Stimulated activated CD8-positive, alpha-beta memory T cell treated with anti-CD3 and anti-CD28 coated beads, Interleukin-7, amount 100 ng/mL, for 1 hour (primary cell): ENCODE results near the gene EFL1.
"Not testable (repeated sequence)": the region's sequence is repeated elsewhere in the genome, so short reads cannot be mapped to it uniquely, and the experiment has no call there.

Experiments used
- DNase-seq, 2 donors: peaks; one replicate each; pipeline ENCODE4 v3.0.0-alpha.2; 2020; ENCODE audit warnings: low read depth in 2 of 2

EFL1 gene

GRCh38 chr15:82197733-82198594 is 64.6 kb downstream of the EFL1 start:
- DNase-seq: peak; percentile 6 to 38

DNA sequence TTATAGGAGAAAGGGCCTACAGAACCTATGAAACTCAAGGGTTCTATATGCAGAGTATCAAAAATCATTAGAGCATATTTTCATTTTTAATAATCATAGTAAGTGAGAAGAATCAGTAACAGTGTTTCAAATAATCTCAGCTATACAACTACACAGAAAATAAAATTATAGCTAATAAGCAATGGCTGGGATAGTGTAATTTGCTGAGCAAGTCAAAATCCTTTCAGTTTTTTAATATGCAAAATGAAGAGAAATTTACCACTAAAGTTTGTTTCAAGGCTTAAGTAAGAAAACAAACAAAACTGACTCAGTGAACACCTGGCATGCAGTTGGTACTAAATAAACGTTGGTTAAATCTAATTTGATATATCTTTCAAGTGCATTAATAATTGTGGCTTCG is 66.2 kb downstream of the EFL1 start:
- DNase-seq: no peak

GRCh38 chr15:82195818-82196217 is 66.7 kb downstream of the EFL1 start:
- not testable (repeated sequence) for DNase-seq

GRCh38 chr15:82194488-82194887 is 68.0 kb downstream of the EFL1 start:
- not testable (repeated sequence) for DNase-seq

DNA sequence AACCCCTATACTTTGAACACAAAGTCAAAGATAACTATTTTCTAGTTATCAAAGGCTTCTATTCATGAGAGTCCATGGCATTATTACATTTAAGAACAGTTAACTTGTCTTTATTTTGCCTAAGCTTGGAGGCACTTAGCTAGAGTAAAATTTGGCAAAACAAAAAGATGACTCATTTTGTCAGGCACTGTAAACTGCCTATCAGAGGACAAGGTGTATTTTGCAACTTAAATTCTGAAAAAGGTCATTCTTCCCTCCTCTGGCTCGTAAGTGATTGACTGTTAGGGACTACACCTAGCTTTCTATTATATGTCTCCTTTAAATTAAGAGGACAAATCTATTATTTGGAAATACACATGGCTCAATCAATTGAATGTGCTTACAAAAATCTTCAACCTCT is 69.1 kb downstream of the EFL1 start:
- not testable (repeated sequence) for DNase-seq

DNA sequence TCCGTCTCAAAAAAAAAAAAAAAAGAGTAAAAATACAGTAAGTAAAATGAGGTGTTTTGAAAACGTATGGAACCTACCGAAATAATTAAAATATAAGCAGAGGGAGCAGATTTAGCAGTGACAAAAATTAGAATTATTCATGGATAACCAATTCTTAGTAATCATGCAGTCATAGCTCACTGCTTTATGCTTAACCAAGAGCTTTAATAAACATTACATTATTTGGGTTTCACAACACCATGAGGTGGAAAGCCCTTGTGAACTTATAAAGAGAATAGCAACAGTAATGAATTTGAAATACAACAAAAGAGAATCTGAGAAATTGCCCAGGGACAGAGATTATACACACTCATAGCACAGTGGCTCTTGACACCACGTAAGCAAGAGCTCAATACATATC is 70.1 kb downstream of the EFL1 start:
- not testable (repeated sequence) for DNase-seq

DNA sequence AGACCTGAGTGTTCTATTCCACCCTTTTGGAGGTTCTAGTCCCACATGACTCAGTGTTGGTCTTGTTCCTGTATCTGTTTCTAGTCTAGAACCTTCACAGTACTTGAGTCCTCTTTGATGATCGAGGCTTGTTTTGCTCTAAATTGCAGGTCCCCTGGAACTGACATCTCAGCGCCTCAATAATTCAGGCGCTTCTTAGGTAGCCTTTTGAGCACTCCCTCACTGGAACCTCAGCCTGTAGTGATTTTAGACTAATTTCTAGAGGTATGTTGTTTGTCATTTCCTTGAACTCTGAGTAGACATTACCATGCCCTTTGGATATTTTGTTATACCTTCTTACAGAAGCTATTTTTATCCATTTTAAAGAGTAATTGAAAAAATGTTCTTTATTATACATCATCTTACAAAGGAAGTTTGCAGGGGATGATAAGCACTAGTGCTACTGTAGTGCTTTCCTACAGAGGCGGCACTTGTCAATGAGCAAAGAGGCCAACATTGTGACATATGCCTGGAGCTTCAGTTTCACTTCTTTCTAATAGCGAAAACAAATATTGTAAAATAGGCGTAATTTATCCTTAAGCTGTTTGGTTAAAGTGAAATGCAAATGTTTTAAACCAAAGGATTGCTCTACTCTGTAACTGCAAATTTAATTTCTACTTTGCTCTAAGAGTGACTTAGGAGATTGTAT is 75.7 kb downstream of the EFL1 start:
- DNase-seq: no peak

DNA sequence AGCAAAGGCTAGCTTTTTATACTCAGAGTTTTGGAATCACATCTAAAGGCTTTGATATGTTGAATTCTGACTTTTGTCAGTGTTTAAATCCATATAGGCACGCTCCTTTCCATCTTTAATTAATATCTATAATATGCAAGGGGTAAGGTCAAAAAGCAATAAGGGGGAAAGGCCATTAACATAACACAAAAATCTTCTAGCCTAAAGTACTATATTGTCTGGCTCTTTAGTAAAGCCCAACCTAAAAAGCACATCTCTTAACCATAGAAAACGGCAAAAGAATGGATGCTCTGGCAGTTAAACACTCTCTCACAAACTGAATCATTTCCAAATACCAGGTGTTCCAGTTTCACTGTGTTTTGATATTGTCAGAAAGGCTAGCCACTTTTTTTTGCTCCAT is 76.4 kb downstream of the EFL1 start:
- DNase-seq: no peak

DNA sequence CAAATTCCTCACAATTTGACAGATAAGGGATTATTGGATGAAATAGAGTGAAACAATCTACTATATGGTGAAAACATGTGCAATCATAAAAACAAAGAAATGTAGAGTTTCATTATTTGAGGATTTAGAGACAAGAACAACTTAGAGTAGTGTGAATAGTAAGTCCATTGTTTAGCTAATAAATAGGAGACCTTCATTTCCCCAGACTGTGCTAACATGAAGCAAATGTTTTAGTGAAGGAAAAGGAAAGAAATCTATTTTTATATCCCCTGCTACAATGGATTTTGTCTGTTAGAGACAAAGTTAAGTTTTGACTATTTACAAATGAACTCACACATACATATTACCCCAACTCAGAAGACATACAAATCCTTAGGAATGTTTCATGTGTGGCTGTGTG is 77.8 kb downstream of the EFL1 start:
- DNase-seq: no peak

DNA sequence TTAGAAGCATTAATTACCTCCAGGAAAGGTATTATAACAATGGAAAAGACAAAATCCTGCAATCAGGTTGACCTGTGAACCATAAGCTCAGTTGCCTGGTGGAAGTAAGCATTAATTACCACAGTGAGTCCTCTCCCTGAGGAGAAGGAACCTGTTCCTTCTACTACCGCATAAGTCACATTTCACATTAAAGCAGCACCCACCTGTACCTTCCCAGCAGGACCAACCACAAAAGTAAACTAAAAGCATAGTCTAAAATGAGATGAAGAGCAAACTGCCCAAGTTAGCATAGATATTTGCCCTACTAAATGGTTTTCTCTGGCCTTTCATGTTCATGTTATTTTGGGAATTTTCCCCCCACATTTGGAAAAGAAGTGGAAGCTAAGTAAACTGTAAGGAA is 78.2 kb downstream of the EFL1 start:
- DNase-seq: no peak

DNA sequence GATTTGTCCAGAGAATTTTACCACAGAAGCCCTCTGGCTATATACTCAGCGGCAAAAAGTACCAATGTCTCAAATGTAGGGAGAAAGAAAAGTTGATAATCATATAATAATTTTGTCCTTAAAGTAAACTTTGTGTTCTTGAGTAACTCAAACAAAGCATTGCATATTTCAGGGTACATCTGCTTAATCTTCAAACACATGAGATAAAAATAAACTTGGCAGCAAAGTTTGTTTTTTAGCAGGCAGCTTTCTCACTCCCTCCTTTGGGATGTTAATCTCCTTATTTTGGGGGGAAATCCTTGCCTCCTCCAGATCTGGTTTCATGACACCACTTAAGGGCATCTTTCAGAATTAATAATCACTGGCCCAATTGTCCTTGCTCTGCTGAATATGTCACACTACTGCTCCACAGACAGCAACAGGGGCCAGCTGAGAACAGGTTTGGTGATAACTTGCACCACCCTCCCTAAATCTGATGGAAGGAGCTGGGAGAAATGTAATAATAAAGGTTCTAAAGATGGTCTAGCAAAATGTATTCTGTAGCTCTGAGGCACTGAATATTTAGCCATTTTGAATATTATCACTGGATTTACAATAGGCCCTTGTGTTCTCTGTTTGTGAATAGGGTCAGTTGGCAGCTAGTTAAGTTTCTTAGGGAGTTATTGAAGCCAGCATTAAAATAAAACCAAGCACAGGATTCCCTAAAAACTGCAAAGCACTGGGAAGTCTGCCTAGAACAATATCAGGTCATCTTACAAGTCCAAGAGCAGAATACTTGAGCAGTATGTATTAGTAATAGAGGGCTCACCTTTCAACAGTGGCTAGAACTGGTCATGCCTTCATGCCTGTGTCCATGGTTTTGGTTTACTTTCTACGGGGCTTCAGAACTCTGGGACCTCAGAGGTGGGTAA is 79.2 kb downstream of the EFL1 start:
- no peak for DNase-seq

GRCh38 chr15:82181371-82181770 is 81.2 kb downstream of the EFL1 start:
- no peak for DNase-seq

DNA sequence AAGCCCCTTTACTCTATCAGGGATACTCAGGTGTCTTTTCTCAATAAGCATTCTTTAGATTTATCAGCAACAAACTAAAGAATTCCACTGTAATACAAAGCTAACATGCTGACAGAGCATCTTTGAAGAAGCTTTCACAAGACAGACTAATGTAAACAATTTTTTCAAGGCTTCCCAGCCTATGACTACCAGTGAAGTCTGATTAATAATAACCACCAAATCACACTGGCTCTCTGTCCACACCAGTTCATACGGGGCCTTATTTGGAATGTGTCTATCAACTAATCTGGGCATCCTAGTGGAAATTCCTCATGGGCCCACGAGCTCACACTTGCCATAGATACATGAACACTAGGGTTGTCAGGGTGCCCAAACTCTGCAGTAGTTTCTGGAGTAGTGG is 84.5 kb downstream of the EFL1 start:
- DNase-seq: no peak

- DNase-seq: no peak
Observed at GRCh38 chr15:82177291-82178010, 85.1 kb downstream of the EFL1 start.

GRCh38 chr15:82176542-82176941 is 86.0 kb downstream of the EFL1 start:
- no peak for DNase-seq

DNA sequence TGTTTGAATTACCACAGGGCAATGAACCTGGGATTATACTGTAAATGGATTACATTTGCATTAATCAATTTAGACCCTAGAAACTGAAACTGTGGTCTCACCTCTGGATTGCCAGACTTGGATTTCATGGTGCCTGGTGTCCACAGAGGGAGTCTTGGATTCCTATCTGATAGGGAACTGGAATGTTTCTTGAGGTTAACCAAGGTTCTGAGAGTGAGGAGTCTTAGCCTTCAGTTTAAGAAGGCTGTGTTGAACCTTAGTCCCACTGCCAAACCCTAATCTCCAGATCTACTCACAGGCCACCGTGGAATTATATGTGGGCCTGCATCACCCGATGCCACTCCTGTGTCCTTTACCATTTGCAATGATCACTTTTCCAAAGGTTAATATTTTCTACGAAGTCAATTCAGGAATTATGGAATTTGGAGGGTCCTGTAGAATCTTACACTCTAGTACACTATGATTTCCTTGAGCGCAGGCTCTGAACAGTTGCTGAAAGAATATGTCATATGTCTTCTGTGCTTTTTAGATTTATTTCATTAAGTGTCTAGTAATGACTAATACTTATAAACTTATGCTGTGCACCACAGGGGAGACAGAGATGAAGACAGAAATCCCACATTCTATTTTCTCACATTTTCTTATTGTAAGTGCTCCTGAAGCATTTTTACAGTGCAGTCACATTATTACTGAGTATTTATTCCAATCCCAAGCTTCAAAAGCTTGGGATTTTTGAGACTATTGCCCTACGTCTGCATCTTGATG is 87.9 kb downstream of the EFL1 start:
- no peak for DNase-seq

GRCh38 chr15:82173108-82173507 is 89.4 kb downstream of the EFL1 start:
- no peak for DNase-seq

DNA sequence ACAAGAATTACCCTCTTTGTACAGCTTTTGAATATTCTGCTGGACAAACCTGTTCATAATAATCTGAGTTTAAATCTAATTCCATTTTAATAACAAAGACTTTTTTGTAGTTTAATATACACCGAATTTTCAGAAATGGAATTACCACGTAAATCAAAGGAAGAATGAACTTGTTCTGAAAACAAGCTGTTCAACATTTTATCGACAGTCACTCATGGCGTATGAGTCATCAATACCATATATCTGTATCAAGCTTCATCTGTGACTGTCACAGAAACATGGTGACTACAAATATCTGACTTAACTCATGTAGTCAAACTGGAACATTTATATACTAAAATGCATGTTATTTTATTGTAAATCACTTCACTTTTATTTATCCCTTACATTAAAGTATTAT is 90.0 kb downstream of the EFL1 start:
- DNase-seq: no peak

- DNase-seq: no peak
Observed at GRCh38 chr15:82168757-82169156, 93.8 kb downstream of the EFL1 start.

GRCh38 chr15:82168296-82168695 is 94.2 kb downstream of the EFL1 start:
- DNase-seq: no peak

- no peak for DNase-seq
Observed at GRCh38 chr15:82165948-82166376, 96.6 kb downstream of the EFL1 start.
